Caco-2 (cell line): ENCODE results near the gene MAZ. TPM values are rescaled to one million over a fixed set of nuclear protein-coding genes. Genes with fewer than 3 reads are reported as not detected.

ENCODE experiments used
- BruUV-seq: library from RNA; stranded (reverse); fragments of 400-500 nt; replicated peaks from 2 replicates; lab custom pipeline; 2021; lab: Mats Ljungman, UMichigan
- CTCF ChIA-PET: fragments of 300-600 bp; sonication (Branson Sonifier 250); formaldehyde crosslinking; loops from one replicate; lab custom pipeline; 2022; ENCODE audit warnings: antibody characterized with exemption; lab: Charles Lee
- POLR2A ChIA-PET: fragments of 300-600 bp; sonication (Branson Sonifier 250); formaldehyde crosslinking; loops from one replicate; lab custom pipeline; 2022; ENCODE audit warnings: antibody characterized with exemption; lab: Charles Lee
- DNase-seq, 2 experiments: peaks; one replicate each; pipeline versions ENCODE4 v3.0.0 to v3.0.0-alpha.2; 2020 to 2022
- H3K27me3 ChIP-seq: replicated peaks from 2 replicates; pipeline ENCODE4 v1.6.0; 2011; ENCODE audit warnings: low read length; ENCODE audit not compliant: control insufficient read depth, insufficient read depth
- H3K36me3 ChIP-seq: 2 replicates; pipeline ENCODE4 v1.5.1; 2011; ENCODE audit warnings: low read length; ENCODE audit not compliant: control insufficient read depth, insufficient read depth
- H3K4me1 ChIP-seq: fragments of 250-450 bp; sonication (Bioruptor Pico); 2 replicates; pipeline ENCODE4 v1.5.1; 2020; ENCODE audit warnings: mild to moderate bottlenecking
- H3K4me3 ChIP-seq: 2 replicates; pipeline ENCODE4 v1.5.1; 2011; ENCODE audit warnings: low read depth, mild to moderate bottlenecking, control low read depth, low read length
- H3K9me3 ChIP-seq: fragments of 250-450 bp; sonication (Bioruptor Pico); 2 replicates; pipeline ENCODE4 v1.5.1; 2020; ENCODE audit warnings: mild to moderate bottlenecking, moderate library complexity
- H3K27ac Mint-ChIP-seq: one replicate; pipeline ENCODE4 v1.8.0; 2022; ENCODE audit warnings: mixed read lengths; ENCODE audit not compliant: unreplicated experiment
- H3K27me3 Mint-ChIP-seq: one replicate; pipeline ENCODE4 v1.8.0; 2022; ENCODE audit warnings: mixed read lengths; ENCODE audit not compliant: insufficient read depth, unreplicated experiment
- H3K36me3 Mint-ChIP-seq: one replicate; pipeline ENCODE4 v1.8.0; 2022; ENCODE audit warnings: mild to moderate bottlenecking, mixed read lengths; ENCODE audit not compliant: insufficient read depth, unreplicated experiment
- H3K4me1 Mint-ChIP-seq: one replicate; pipeline ENCODE4 v1.8.0; 2022; ENCODE audit warnings: low read depth, mixed read lengths; ENCODE audit not compliant: unreplicated experiment
- H3K4me3 Mint-ChIP-seq: one replicate; pipeline ENCODE4 v1.8.0; 2022; ENCODE audit warnings: mild to moderate bottlenecking, moderate library complexity, mixed read lengths; ENCODE audit not compliant: unreplicated experiment
- H3K9me3 Mint-ChIP-seq: one replicate; pipeline ENCODE4 v1.8.0; 2022; ENCODE audit warnings: mixed read lengths; ENCODE audit not compliant: unreplicated experiment
- intact Hi-C: fragments of 100-400 bp; cut with micrococcal nuclease; formaldehyde crosslinking; loops from one replicate; pipeline ENCODE4 v1.10.0; 2022; ENCODE audit not compliant: unreplicated experiment
- total RNA-seq: library from RNA; stranded (reverse); gene quantifications from 2 replicates; pipeline ENCODE4 v1.2.3, GENCODE V29; 2022
- TF ChIP-seq, protein P1 (sequence below), 2 experiments: fragments of 200-600 bp in 1 of 2; IDR thresholded peaks; 1 replicate in 1 of 2; 2 replicates in 1 of 2; pipeline versions ENCODE4 v1.5.1 to v1.8.0; 2011 to 2022; ENCODE audit warnings: antibody characterized with exemption in 1 of 2, control low read depth in 1 of 2, inconsistent platforms in 1 of 2, low read depth in 1 of 2, low read length in 1 of 2, mild to moderate bottlenecking in 1 of 2, moderate library complexity in 1 of 2; ENCODE audit not compliant: insufficient read depth in 1 of 2, severe bottlenecking in 1 of 2, unreplicated experiment in 1 of 2

The MAZ gene
- total RNA-seq, 1 experiment from 2014 or later = 317 TPM

DNA sequence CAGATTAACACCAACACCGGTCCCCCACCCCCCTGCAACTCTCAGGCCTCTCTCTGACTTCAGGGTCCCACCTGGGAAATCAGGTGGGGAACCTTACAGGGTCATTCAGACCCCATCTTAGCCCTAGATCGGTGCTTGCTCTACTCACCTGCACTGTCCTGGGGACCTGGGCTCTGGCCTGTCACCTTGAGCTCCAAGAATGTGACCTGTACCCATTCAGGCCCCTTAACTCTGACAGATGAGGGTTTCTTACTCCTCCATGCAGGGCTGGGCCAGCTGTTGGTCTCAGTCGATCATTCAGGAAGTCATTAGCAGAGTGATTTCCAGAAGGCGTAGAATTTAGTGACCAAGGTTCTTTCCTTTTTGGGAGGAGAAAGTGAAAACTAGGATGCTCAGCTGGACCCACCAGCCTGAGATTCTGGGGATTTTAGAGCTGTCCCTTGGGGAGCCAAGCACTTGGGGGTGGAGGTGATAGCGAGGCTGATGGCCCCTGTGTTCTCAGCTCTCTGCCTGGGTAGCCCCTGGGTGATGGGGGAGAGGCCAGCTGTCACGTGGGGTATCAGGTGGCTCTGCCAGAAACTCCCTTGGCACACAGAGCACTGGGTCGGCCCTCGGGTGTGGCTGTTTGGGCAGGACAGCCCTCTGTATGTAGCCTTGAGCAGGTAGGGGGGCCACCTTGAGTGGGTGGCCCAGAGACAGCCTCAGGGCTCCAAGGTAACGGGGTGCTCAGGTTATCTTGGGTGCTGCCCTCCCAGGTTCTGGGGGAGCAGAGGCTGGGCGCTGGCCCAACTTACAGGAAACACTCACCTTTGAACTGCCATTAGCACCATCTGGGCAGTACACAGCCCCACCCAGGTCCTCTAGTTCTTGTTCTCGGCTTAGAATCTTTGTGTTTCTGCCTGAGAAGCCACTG, 14.7 kb downstream of the MAZ start:
- BruUV-seq = no TSS peak
- Mint-ChIP-seq H3K4me1 (peaks cover 24% of the 10 kb centered on the region), H3K36me3 (peaks cover 47% of the 10 kb centered on the region), H3K27me3 (no peaks in the 10 kb centered on the region), H3K9me3 (no peaks in the 10 kb centered on the region), H3K4me3 (peak overlapping the region; percentile 19), H3K27ac (no peak overlapping the region)
- Histone ChIP-seq H3K36me3 (no peaks in the 10 kb centered on the region; the same call in 1 of the 2 replicates), H3K9me3 (no peaks in the 10 kb centered on the region), H3K27me3 (no peaks in the 10 kb centered on the region), H3K4me3 (peak overlapping the region; percentile 29), H3K4me1 (peaks cover 23% of the 10 kb centered on the region)
- ChIA-PET POLR2A (no interaction called here), CTCF (interaction anchor here (2.2 to 2.4 kb wide), 2 partner anchors 27 to 28 kb away, joined by 9 to 13 read pairs; no protein-coding TSS in a partner anchor)
- intact Hi-C loops = no loop called here
- TF ChIP-seq, protein P1, sequence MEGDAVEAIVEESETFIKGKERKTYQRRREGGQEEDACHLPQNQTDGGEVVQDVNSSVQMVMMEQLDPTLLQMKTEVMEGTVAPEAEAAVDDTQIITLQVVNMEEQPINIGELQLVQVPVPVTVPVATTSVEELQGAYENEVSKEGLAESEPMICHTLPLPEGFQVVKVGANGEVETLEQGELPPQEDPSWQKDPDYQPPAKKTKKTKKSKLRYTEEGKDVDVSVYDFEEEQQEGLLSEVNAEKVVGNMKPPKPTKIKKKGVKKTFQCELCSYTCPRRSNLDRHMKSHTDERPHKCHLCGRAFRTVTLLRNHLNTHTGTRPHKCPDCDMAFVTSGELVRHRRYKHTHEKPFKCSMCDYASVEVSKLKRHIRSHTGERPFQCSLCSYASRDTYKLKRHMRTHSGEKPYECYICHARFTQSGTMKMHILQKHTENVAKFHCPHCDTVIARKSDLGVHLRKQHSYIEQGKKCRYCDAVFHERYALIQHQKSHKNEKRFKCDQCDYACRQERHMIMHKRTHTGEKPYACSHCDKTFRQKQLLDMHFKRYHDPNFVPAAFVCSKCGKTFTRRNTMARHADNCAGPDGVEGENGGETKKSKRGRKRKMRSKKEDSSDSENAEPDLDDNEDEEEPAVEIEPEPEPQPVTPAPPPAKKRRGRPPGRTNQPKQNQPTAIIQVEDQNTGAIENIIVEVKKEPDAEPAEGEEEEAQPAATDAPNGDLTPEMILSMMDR (IDR thresholded peaks at IDR 0.05; ENCODE audit: insufficient read depth in 1 of 2, low read depth in 1 of 2, low read length in 1 of 2, severe bottlenecking in 1 of 2, unreplicated experiment in 1 of 2) = no peak
- no peak for DNase-seq

DNA sequence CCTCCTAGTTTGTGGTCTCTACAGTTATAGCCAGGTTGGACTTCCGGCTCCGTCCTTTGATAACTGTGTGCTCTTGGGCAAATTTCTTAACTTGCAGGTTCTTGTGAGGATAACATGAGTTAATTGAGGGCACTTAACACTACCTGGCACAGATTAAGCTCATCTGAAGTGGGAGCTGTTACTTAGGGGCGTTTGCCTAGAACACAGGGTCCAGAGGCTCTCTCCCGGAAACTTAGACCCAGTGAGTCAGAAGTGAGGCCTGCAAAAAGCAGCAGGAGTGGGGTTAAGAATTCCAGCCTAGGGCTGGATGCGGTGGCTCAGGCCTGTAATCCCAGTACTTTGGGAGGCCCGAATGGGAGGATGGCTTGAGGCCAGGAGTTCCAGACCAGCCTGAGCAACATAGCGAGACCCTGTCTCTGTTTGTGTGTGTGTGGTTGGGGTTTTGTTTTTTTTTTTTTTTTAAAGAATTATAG, 15.3 kb downstream of the MAZ start:
- BruUV-seq = no TSS peak
- H3K27me3 Mint-ChIP-seq = no peaks in the 10 kb centered on the region
- Histone ChIP-seq H3K4me1 (peaks cover 27% of the 10 kb centered on the region), H3K4me3 (no peak overlapping the region), H3K36me3 (no peaks in the 10 kb centered on the region; the same call in 1 of the 2 replicates), H3K9me3 (no peaks in the 10 kb centered on the region), H3K27me3 (no peaks in the 10 kb centered on the region)
- TF ChIP-seq, protein P1 (IDR thresholded peaks at IDR 0.05; ENCODE audit: insufficient read depth in 1 of 2, low read depth in 1 of 2, low read length in 1 of 2, severe bottlenecking in 1 of 2, unreplicated experiment in 1 of 2) = no peak
- ChIA-PET CTCF (interaction anchor here (0.6 to 2.2 kb wide), 2 partner anchors 27 to 152 kb away, joined by 5 to 13 read pairs; no protein-coding TSS in a partner anchor), POLR2A (interaction anchor here (0.6 kb wide), 2 partner anchors 15 to 152 kb away, joined by 3 to 7 read pairs; partner anchors contain the start of gene TAOK2)
- no peak overlapping the region for H3K4me3 Mint-ChIP-seq
- H3K36me3 Mint-ChIP-seq = peaks cover 42% of the 10 kb centered on the region
- DNase-seq = no peak
- peaks cover 26% of the 10 kb centered on the region for H3K4me1 Mint-ChIP-seq
- intact Hi-C loops = no loop called here
- no peaks in the 10 kb centered on the region for H3K9me3 Mint-ChIP-seq
- H3K27ac Mint-ChIP-seq = no peak overlapping the region

DNA sequence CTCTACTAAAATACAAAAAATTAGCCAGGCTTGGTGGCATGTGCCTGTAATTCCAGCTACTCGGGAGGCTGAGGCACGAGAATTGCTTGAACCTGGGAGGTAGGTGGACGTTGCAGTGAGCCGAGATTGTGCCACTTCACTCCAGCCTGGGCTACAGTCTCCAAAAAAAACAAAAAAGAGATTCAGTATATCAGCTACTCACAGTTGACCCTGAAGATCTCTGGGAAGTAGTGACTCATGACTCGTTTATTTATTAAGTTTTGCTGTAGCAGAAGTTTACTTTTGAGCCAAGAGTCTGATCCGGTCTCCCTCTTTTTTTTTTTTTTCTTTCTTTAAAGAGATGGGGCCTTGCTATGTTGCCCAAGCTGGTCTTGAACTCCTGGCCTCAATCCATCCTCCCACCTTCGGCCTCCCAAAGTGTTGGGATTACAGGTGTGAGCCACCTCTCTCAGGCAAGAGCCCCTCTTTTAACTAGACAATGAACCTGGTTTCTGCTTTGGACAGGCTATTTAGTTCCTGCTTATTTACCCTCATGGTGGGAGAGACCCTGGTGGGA, 18.3 kb downstream of the MAZ start:
- peaks cover 23% of the 10 kb centered on the region for H3K36me3 Mint-ChIP-seq
- Histone ChIP-seq H3K4me3 (no peak overlapping the region), H3K27me3 (no peaks in the 10 kb centered on the region), H3K9me3 (no peaks in the 10 kb centered on the region), H3K36me3 (no peaks in the 10 kb centered on the region), H3K4me1 (peaks cover 49% of the 10 kb centered on the region)
- ChIA-PET CTCF (interaction anchor here (1.5 to 1.9 kb wide), 2 partner anchors 9 to 24 kb away, joined by 3 to 7 read pairs; partner anchors contain the start of gene PAGR1), POLR2A (interaction anchor here (0.5 kb wide), 1 partner anchor 75 kb away, joined by 5 read pairs; the partner anchor contains the start of gene SEZ6L2)
- H3K27me3 Mint-ChIP-seq = no peaks in the 10 kb centered on the region
- no TSS peak for BruUV-seq
- peak overlapping the region; percentile 53 for H3K27ac Mint-ChIP-seq
- no peak for DNase-seq
- H3K9me3 Mint-ChIP-seq = no peaks in the 10 kb centered on the region
- intact Hi-C loops = no loop called here
- peaks cover 17% of the 10 kb centered on the region for H3K4me1 Mint-ChIP-seq
- TF ChIP-seq, protein P1 (IDR thresholded peaks at IDR 0.05; ENCODE audit: insufficient read depth in 1 of 2, low read depth in 1 of 2, low read length in 1 of 2, severe bottlenecking in 1 of 2, unreplicated experiment in 1 of 2) = no peak
- H3K4me3 Mint-ChIP-seq = no peak overlapping the region
